ENCODE measurements around the gene AMPH.
A peak's percentile ranks its signal among the peaks of the same experiment; 100 is the strongest.

Gene AMPH

DNA sequence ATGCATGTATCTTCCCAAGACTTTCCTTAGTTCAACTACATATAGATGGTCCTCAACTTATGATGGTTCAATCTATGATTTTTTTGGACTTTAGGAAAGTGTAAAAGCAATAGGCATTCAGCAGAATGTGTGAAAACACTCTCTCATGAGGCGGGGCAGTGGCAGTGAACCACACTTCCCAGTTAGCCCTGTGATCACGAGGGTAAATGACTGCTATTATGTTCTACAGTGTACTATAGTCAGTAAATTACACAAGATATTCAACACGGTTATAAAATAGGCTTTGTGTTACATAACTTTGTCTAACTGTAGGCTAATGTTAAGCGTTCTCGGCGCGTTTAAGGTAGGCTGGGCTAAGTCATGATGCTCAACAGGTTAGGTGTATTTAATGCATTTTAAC, 169.3 kb downstream of the AMPH start:
- H3K27ac ChIP-seq = no peak overlapping the region
- H3K27me3 ChIP-seq (ENCODE audit: control insufficient read depth, insufficient read depth, low read length) = no peaks in the 10 kb centered on the region
- H3K4me3 ChIP-seq (ENCODE audit: low read depth, low read length) = no peak overlapping the region
- no peaks in the 10 kb centered on the region for H3K36me3 ChIP-seq (ENCODE audit: control insufficient read depth, insufficient read depth, low read length)
- H3K4me2 ChIP-seq (ENCODE audit: low read length) = no peak overlapping the region
- H3K9me3 ChIP-seq (ENCODE audit: control insufficient read depth, low read length) = no peaks in the 10 kb centered on the region
- TF ChIP-seq, protein P1, sequence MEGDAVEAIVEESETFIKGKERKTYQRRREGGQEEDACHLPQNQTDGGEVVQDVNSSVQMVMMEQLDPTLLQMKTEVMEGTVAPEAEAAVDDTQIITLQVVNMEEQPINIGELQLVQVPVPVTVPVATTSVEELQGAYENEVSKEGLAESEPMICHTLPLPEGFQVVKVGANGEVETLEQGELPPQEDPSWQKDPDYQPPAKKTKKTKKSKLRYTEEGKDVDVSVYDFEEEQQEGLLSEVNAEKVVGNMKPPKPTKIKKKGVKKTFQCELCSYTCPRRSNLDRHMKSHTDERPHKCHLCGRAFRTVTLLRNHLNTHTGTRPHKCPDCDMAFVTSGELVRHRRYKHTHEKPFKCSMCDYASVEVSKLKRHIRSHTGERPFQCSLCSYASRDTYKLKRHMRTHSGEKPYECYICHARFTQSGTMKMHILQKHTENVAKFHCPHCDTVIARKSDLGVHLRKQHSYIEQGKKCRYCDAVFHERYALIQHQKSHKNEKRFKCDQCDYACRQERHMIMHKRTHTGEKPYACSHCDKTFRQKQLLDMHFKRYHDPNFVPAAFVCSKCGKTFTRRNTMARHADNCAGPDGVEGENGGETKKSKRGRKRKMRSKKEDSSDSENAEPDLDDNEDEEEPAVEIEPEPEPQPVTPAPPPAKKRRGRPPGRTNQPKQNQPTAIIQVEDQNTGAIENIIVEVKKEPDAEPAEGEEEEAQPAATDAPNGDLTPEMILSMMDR (IDR thresholded peaks at IDR 0.05) = no peak
- H3K9ac ChIP-seq = no peak overlapping the region
- no peaks in the 10 kb centered on the region for H3K4me1 ChIP-seq
- H2AFZ ChIP-seq = no peak overlapping the region
- no peaks in the 10 kb centered on the region for H3K79me2 ChIP-seq

DNA sequence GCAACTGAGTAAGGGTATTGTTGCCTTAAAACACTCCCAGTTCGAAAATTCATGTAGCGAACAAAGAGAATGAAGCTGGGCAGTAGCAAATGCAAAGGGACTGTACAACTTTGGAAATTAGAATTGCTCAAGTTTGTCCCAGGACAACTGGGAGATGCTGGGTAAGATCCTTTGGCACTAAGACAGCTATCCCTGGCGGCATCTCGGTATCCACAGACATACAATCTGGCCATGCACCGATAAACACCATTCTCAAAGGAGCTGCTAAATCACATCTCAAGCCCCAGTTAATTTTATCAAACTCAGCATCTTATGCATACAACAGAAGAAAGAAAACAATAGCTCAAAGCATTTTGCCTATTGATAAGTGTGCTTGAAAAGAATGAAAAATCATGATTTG, 177.3 kb downstream of the AMPH start:
- Histone ChIP-seq H3K4me3 (ENCODE audit: low read depth, low read length) (no peak overlapping the region), H3K79me2 (no peaks in the 10 kb centered on the region), H3K4me1 (no peaks in the 10 kb centered on the region), H3K4me2 (ENCODE audit: low read length) (no peak overlapping the region), H3K27me3 (ENCODE audit: control insufficient read depth, insufficient read depth, low read length) (no peaks in the 10 kb centered on the region), H3K36me3 (ENCODE audit: control insufficient read depth, insufficient read depth, low read length) (no peaks in the 10 kb centered on the region), H3K27ac (no peak overlapping the region), H3K9ac (no peak overlapping the region), H2AFZ (no peak overlapping the region), H3K9me3 (ENCODE audit: control insufficient read depth, low read length) (no peaks in the 10 kb centered on the region)
- TF ChIP-seq, protein P1 (IDR thresholded peaks at IDR 0.05) = no peak

DNA sequence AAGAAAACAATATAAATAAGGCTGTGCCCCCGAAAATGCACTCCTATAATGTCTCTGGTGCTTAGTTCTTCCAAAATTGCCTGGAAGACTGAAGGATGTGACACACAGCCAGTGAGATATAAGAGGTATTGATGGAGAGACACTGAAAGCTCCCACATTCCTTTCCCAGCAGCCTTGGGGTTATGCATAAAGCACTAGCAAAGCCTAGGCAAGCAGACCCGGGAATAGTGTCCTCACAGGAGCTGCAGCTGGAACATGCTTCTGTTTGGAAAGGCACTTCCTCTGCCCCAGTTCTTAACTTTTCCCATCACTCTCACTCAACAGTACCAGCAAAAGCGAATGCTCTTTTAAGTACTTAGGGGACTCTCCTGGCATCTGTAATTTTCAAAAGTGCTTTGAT, 178.0 kb downstream of the AMPH start:
- TF ChIP-seq, protein P1 (IDR thresholded peaks at IDR 0.05) = no peak
- Histone ChIP-seq H3K27ac (no peak overlapping the region), H3K4me3 (ENCODE audit: low read depth, low read length) (no peak overlapping the region)

DNA sequence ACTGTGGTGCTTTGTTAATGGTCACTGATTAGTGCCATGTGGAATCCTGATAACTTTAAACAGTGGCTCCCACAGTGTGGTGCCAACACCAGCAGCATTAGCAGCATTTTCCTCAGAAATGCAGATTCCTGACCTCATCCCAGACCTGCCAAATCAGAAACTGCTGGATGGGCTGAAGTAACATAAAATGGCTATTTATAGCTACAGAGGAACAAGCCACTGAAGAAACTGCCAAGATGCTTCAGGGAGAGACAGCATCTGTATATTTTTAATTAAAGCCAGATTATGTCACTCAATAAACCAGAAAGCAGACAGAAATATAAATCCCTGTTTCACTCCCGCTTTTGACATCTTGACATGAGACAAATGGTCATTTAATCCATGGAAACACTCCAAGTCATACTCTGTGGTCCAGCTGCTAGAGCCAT, 178.5 kb downstream of the AMPH start:
- H2AFZ ChIP-seq = no peak overlapping the region
- H3K4me3 ChIP-seq (ENCODE audit: low read depth, low read length) = no peak overlapping the region
- no peaks in the 10 kb centered on the region for H3K4me1 ChIP-seq
- H3K9ac ChIP-seq = no peak overlapping the region
- no peak overlapping the region for H3K27ac ChIP-seq
- no peaks in the 10 kb centered on the region for H3K36me3 ChIP-seq (ENCODE audit: control insufficient read depth, insufficient read depth, low read length)
- no peaks in the 10 kb centered on the region for H3K79me2 ChIP-seq
- TF ChIP-seq, protein P1 (IDR thresholded peaks at IDR 0.05) = no peak
- no peak overlapping the region for H3K4me2 ChIP-seq (ENCODE audit: low read length)
- no peaks in the 10 kb centered on the region for H3K9me3 ChIP-seq (ENCODE audit: control insufficient read depth, low read length)
- H3K27me3 ChIP-seq (ENCODE audit: control insufficient read depth, insufficient read depth, low read length) = no peaks in the 10 kb centered on the region

More for the DNA sequence above, 178.0 kb downstream of the AMPH start:
- H3K27me3 ChIP-seq (ENCODE audit: control insufficient read depth, insufficient read depth, low read length) = no peaks in the 10 kb centered on the region
- H3K4me1 ChIP-seq = no peaks in the 10 kb centered on the region
- no peak overlapping the region for H3K9ac ChIP-seq
- no peaks in the 10 kb centered on the region for H3K36me3 ChIP-seq (ENCODE audit: control insufficient read depth, insufficient read depth, low read length)
- no peak overlapping the region for H2AFZ ChIP-seq
- H3K4me2 ChIP-seq (ENCODE audit: low read length) = no peak overlapping the region
- no peaks in the 10 kb centered on the region for H3K79me2 ChIP-seq
- no peaks in the 10 kb centered on the region for H3K9me3 ChIP-seq (ENCODE audit: control insufficient read depth, low read length)

DNA sequence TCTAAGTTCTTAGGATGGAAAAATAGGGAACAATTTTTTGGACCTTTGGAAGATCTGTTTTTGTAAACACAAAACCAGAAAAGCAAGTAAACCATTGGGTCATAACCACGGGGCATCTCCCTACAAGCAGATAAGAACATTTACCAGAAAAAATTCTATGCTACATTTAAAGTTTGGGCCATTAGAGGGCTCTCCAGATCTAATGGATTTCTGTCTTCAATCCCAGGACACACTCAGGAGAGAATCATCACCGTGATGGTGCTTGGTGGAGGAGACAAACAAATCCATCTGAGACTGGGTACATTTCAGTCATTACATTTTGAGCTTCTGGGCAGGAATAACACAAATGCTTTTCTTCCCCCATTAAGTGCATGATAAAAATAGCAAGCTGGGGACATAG, 179.3 kb downstream of the AMPH start:
- Histone ChIP-seq H3K4me3 (ENCODE audit: low read depth, low read length) (no peak overlapping the region), H3K27me3 (ENCODE audit: control insufficient read depth, insufficient read depth, low read length) (no peaks in the 10 kb centered on the region), H3K36me3 (ENCODE audit: control insufficient read depth, insufficient read depth, low read length) (no peaks in the 10 kb centered on the region), H3K4me2 (ENCODE audit: low read length) (no peak overlapping the region), H3K9ac (no peak overlapping the region), H3K79me2 (no peaks in the 10 kb centered on the region), H3K27ac (no peak overlapping the region), H3K9me3 (ENCODE audit: control insufficient read depth, low read length) (no peaks in the 10 kb centered on the region), H2AFZ (no peak overlapping the region), H3K4me1 (no peaks in the 10 kb centered on the region)
- TF ChIP-seq, protein P1 (IDR thresholded peaks at IDR 0.05) = peak; percentile 13

Measured in parathyroid adenoma (tissue), 2 donors.